B cell (primary cell): ENCODE data around the gene PIK3CA.

ENCODE experiments used
- EZH2 ChIP-seq: IDR thresholded peaks from 2 replicates; pipeline ENCODE4 v1.6.1; 2012; ENCODE audit warnings: borderline replicate concordance, low read depth, mild to moderate bottlenecking, moderate library complexity, low read length; ENCODE audit not compliant: insufficient read depth, poor library complexity, severe bottlenecking
- TF ChIP-seq, protein P1 (sequence below): fragments of 200-600 bp; IDR thresholded peaks from one replicate; pipeline ENCODE4 v1.8.0; 2022; ENCODE audit warnings: antibody characterized with exemption, mild to moderate bottlenecking

DNA sequence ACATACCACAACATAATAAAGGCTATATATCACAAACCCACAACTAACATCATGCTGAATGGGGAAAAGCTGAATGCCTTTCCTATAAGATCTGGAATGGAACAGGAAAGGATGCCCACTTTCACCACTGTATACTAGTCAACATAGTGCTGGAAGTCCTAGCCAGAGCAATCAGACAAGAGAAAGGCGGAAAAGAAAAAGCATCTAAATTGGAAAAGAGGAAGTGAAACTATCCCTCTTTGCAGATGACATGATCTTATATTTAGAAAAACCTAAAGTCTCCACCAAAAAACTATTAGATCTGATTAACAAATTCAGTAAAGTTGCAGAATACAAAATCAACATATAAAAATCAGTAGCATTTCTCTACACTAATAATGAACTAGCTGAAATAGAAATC is 14.6 kb upstream of the PIK3CA start:
- TF ChIP-seq, protein P1, sequence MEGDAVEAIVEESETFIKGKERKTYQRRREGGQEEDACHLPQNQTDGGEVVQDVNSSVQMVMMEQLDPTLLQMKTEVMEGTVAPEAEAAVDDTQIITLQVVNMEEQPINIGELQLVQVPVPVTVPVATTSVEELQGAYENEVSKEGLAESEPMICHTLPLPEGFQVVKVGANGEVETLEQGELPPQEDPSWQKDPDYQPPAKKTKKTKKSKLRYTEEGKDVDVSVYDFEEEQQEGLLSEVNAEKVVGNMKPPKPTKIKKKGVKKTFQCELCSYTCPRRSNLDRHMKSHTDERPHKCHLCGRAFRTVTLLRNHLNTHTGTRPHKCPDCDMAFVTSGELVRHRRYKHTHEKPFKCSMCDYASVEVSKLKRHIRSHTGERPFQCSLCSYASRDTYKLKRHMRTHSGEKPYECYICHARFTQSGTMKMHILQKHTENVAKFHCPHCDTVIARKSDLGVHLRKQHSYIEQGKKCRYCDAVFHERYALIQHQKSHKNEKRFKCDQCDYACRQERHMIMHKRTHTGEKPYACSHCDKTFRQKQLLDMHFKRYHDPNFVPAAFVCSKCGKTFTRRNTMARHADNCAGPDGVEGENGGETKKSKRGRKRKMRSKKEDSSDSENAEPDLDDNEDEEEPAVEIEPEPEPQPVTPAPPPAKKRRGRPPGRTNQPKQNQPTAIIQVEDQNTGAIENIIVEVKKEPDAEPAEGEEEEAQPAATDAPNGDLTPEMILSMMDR = no peak
- no peak for TF ChIP-seq EZH2
